Ishikawa (cell line): ENCODE results near the gene XRCC3.

ENCODE experiments used
- CEBPB ChIP-seq: IDR thresholded peaks from 2 replicates; pipeline ENCODE4 v1.6.1; 2012
- CREB1 ChIP-seq: IDR thresholded peaks from 2 replicates; pipeline ENCODE4 v1.6.1; 2012; ENCODE audit warnings: low read depth
- EGR1 ChIP-seq: IDR thresholded peaks from 2 replicates; pipeline ENCODE4 v1.6.1; 2012
- EP300 ChIP-seq: IDR thresholded peaks from 2 replicates; pipeline ENCODE4 v1.6.1; 2012; ENCODE audit warnings: borderline replicate concordance
- FOXM1 ChIP-seq: IDR thresholded peaks from 2 replicates; pipeline ENCODE4 v1.6.1; 2012; ENCODE audit warnings: low read depth, borderline replicate concordance
- MAX ChIP-seq: IDR thresholded peaks from 2 replicates; pipeline ENCODE4 v1.6.1; 2012
- NFIC ChIP-seq: IDR thresholded peaks from 2 replicates; pipeline ENCODE4 v1.6.1; 2012
- RAD21 ChIP-seq: IDR thresholded peaks from 2 replicates; pipeline ENCODE4 v1.6.1; 2012; ENCODE audit warnings: low read depth
- REST ChIP-seq: IDR thresholded peaks from 2 replicates; pipeline ENCODE4 v1.6.1; 2012; ENCODE audit warnings: low read depth, mild to moderate bottlenecking
- TAF1 ChIP-seq: IDR thresholded peaks from 2 replicates; pipeline ENCODE4 v1.6.1; 2012; ENCODE audit warnings: low read depth, mild to moderate bottlenecking
- TCF12 ChIP-seq: IDR thresholded peaks from 2 replicates; pipeline ENCODE4 v1.6.1; 2012; ENCODE audit warnings: low read depth
- TEAD4 ChIP-seq: IDR thresholded peaks from 2 replicates; pipeline ENCODE4 v1.6.1; 2012
- USF1 ChIP-seq: IDR thresholded peaks from 2 replicates; pipeline ENCODE4 v1.6.1; 2012
- YY1 ChIP-seq: IDR thresholded peaks from 2 replicates; pipeline ENCODE4 v1.6.1; 2012; ENCODE audit warnings: low read depth
- ZBTB7A ChIP-seq: IDR thresholded peaks from 2 replicates; pipeline ENCODE4 v1.6.1; 2012; ENCODE audit warnings: low read depth

Gene XRCC3

GRCh38 chr14:103692871-103693270 lies 22.4 kb downstream of the XRCC3 start:
- TF ChIP-seq EP300: no peak
- peak; percentile 21; the same call in 1 of the 2 replicates for TF ChIP-seq NFIC
- TF ChIP-seq TCF12: no peak
- TF ChIP-seq ZBTB7A: 0 out of 2 replicates have a peak, but pooled peaks have one; percentile 11
- TF ChIP-seq REST: no peak
- TF ChIP-seq USF1: no peak

GRCh38 chr14:103692159-103692558 lies 23.1 kb downstream of the XRCC3 start:
- TF ChIP-seq EGR1 (no peak), YY1 (no peak), USF1 (no peak), TAF1 (no peak), RAD21 (no peak), TCF12 (no peak), REST (no peak), NFIC (no peak), EP300 (no peak), FOXM1 (no peak), CREB1 (no peak), MAX (no peak), TEAD4 (no peak), CEBPB (no peak)

GRCh38 chr14:103690332-103690731 lies 24.9 kb downstream of the XRCC3 start:
- TF ChIP-seq REST (no peak), CEBPB (no peak), TCF12 (no peak), YY1 (no peak), TAF1 (no peak), RAD21 (no peak), ZBTB7A (no peak), EP300 (no peak), EGR1 (no peak), TEAD4 (no peak)

GRCh38 chr14:103688906-103689902 lies 26.0 kb downstream of the XRCC3 start:
- TF ChIP-seq FOXM1 (no peak), TCF12 (no peak), RAD21 (no peak), YY1 (no peak), MAX (no peak)

GRCh38 chr14:103688441-103688840 lies 26.8 kb downstream of the XRCC3 start:
- TF ChIP-seq CREB1 (no peak), RAD21 (no peak), TCF12 (no peak), YY1 (no peak)
